ENCODE data around the gene HAND2.

HAND2 gene

GRCh38 chr4:173529477-173530325 is at the start of gene HAND2:
Gene HAND2, minus strand, starts transcription at chr4:173530229. Its CDS starts 940 bp downstream, at chr4:173529289.
- DNase-seq: no peak

- DNase-seq: no peak
Observed at GRCh38 chr4:173578956-173579355, 48.9 kb upstream of the HAND2 start.

- DNase-seq: no peak
Observed at GRCh38 chr4:173577963-173578362, 47.9 kb upstream of the HAND2 start.

- DNase-seq: no peak
Observed at GRCh38 chr4:173575482-173576152, 45.6 kb upstream of the HAND2 start.

- DNase-seq: no peak
Observed at GRCh38 chr4:173573725-173574124, 43.7 kb upstream of the HAND2 start.

- DNase-seq: no peak
Observed at GRCh38 chr4:173573286-173573685, 43.3 kb upstream of the HAND2 start.

- no peak for DNase-seq
Observed at GRCh38 chr4:173572493-173573129, 42.6 kb upstream of the HAND2 start.

- DNase-seq: no peak
Observed at GRCh38 chr4:173571620-173572019, 41.6 kb upstream of the HAND2 start.

GRCh38 chr4:173565281-173565680 is 35.3 kb upstream of the HAND2 start:
- DNase-seq: no peak

- DNase-seq: no peak
Observed at GRCh38 chr4:173564461-173564860, 34.4 kb upstream of the HAND2 start.

GRCh38 chr4:173560896-173561295 is 30.9 kb upstream of the HAND2 start:
- no peak for DNase-seq

GRCh38 chr4:173556398-173557131 is 26.5 kb upstream of the HAND2 start:
- DNase-seq: no peak

GRCh38 chr4:173547889-173548288 is 17.9 kb upstream of the HAND2 start:
- DNase-seq: no peak

- no peak for DNase-seq
Observed at GRCh38 chr4:173546776-173547175, 16.7 kb upstream of the HAND2 start.

- DNase-seq: no peak
Observed at GRCh38 chr4:173545440-173545839, 15.4 kb upstream of the HAND2 start.

- DNase-seq: no peak
Observed at GRCh38 chr4:173543266-173543665, 13.2 kb upstream of the HAND2 start.

- DNase-seq: no peak
Observed at GRCh38 chr4:173539986-173540385, 10.0 kb upstream of the HAND2 start.

- DNase-seq: no peak
Observed at GRCh38 chr4:173538909-173539445, 8.9 kb upstream of the HAND2 start.

- DNase-seq: no peak
Observed at GRCh38 chr4:173538148-173538908, 8.3 kb upstream of the HAND2 start.

- DNase-seq: no peak
Observed at GRCh38 chr4:173537613-173538147, 7.7 kb upstream of the HAND2 start.

GRCh38 chr4:173536808-173537429 is 6.9 kb upstream of the HAND2 start:
- DNase-seq: no peak

Data from NCI-H2029 (cell line).